Thymus (tissue), 11 donors: ENCODE measurements around the gene TSPAN4. TPM values are rescaled to one million over a fixed set of nuclear protein-coding genes. Genes with fewer than 3 reads are reported as not detected.
A peak's percentile ranks its signal among the peaks of the same experiment; 100 is the strongest.

ENCODE experiments used
- DNase-seq, 9 donors: peaks; one replicate each; pipeline ENCODE4 v3.0.0-alpha.2; 2013; ENCODE audit warnings: low spot score in 9 of 9, low read depth in 6 of 9, missing footprints in 1 of 9
- H3K27ac ChIP-seq, 2 donors: one replicate each; pipeline ENCODE4 v1.5.1; 2013; ENCODE audit warnings: control low read depth in 1 of 2, low read depth in 1 of 2, low read length in 1 of 2, mild to moderate bottlenecking in 1 of 2, moderate library complexity in 1 of 2
- H3K27me3 ChIP-seq, 2 donors: one replicate each; pipeline ENCODE4 v1.5.1; 2013; ENCODE audit warnings: low read length in 1 of 2; ENCODE audit not compliant: control insufficient read depth in 2 of 2, insufficient read depth in 1 of 2
- H3K36me3 ChIP-seq, 2 donors: one replicate each; pipeline ENCODE4 v1.5.1; 2013; ENCODE audit warnings: low read length in 1 of 2, mild to moderate bottlenecking in 1 of 2, moderate library complexity in 1 of 2; ENCODE audit not compliant: control insufficient read depth in 2 of 2, insufficient read depth in 2 of 2
- H3K4me1 ChIP-seq, 2 donors: one replicate each; pipeline ENCODE4 v1.5.1; 2013; ENCODE audit warnings: low read length in 2 of 2; ENCODE audit not compliant: control insufficient read depth in 2 of 2, insufficient read depth in 2 of 2
- H3K4me3 ChIP-seq, 2 donors: one replicate each; pipeline ENCODE4 v1.5.1; 2013; ENCODE audit warnings: low read length in 2 of 2, control low read depth in 1 of 2, mild to moderate bottlenecking in 1 of 2
- H3K9me3 ChIP-seq, 2 donors: one replicate each; pipeline ENCODE4 v1.5.1; 2013; ENCODE audit warnings: low read length in 1 of 2, mild to moderate bottlenecking in 1 of 2; ENCODE audit not compliant: control insufficient read depth in 2 of 2, insufficient read depth in 1 of 2
- WGBS: extraction: QIAGEN DNeasy Blood & Tissue Kit; methylation state at CpG from one replicate; pipeline ENCODE4 v1.1.7; 2013; 5-methylcytosine and 5-hydroxymethylcytosine counted together
- polyA plus RNA-seq: library from polyadenylated mRNA; stranded (reverse); fragments of 200-250 nt; gene quantifications from one replicate; pipeline ENCODE4 v1.2.3, GENCODE V29; 2013
- total RNA-seq: library from RNA; stranded (reverse); fragments of 120-200 nt; gene quantifications from one replicate; pipeline ENCODE4 v1.2.4, GENCODE V29; 2013
- donor health status: healthy.

The TSPAN4 gene
- total and polyA plus RNA-seq, 2 donors = 22.2 to 56.7 TPM

DNA sequence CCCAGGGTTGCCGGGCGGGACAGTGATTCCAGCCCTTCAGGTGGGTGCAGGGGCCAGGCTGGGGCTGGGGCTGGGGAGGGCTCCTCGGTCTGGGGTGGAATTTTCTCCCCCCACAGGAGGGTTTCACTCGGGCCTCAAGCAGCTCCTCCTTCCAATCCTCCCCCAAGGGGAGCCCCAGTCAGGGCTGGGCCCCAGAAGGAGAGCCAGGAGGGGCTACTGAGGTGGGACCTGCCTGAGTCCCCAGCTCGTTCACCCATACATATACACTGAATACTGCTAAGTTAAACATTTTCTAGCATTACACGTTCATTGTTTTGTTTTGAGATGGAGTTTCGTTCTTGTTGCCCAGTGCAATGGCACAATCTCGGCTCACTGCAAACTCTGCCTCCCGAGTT lies 16.4 kb upstream of the TSPAN4 start:
- peaks cover 7 to 69% of the 10 kb centered on the region in 2 donors for H3K4me1 ChIP-seq
- H3K27me3 ChIP-seq = peaks cover 51 to 62% of the 10 kb centered on the region in 2 donors
- peaks cover 5 to 23% of the 10 kb centered on the region in 2 donors for H3K9me3 ChIP-seq
- no peak overlapping the region for H3K27ac ChIP-seq
- 92% methylated on average over 9 of the region's 9 CpGs for WGBS
- peaks cover 18 to 37% of the 10 kb centered on the region in 2 donors for H3K36me3 ChIP-seq
- DNase-seq = no peak
- no peak overlapping the region for H3K4me3 ChIP-seq

DNA sequence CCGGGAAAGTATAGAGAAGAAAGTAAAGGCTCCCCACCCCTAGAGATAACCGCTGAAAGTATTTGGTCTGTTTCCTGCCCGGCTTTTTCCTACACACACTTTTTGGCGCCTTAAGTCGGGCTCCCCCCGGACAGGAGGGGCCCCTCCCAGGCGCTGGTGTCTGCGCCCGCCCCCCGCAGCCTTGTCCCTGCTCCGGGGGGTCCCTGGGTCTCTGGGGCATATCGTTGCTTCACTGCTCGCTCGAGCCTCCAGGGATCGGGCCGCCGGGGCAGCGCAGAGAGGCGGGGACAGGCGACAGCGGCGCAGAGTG lies 15.9 kb upstream of the TSPAN4 start:
- 1% methylated on average over 22 of the region's 22 CpGs for WGBS
- Histone ChIP-seq H3K27ac (no peak overlapping the region), H3K36me3 (peaks cover 18 to 32% of the 10 kb centered on the region in 2 donors), H3K27me3 (peaks cover 57 to 68% of the 10 kb centered on the region in 2 donors), H3K4me1 (peaks cover 11 to 70% of the 10 kb centered on the region in 2 donors), H3K9me3 (peaks cover 6 to 29% of the 10 kb centered on the region in 2 donors), H3K4me3 (peak overlapping the region in 1 of 2 donors; percentile 44)
- DNase-seq = no peak

DNA sequence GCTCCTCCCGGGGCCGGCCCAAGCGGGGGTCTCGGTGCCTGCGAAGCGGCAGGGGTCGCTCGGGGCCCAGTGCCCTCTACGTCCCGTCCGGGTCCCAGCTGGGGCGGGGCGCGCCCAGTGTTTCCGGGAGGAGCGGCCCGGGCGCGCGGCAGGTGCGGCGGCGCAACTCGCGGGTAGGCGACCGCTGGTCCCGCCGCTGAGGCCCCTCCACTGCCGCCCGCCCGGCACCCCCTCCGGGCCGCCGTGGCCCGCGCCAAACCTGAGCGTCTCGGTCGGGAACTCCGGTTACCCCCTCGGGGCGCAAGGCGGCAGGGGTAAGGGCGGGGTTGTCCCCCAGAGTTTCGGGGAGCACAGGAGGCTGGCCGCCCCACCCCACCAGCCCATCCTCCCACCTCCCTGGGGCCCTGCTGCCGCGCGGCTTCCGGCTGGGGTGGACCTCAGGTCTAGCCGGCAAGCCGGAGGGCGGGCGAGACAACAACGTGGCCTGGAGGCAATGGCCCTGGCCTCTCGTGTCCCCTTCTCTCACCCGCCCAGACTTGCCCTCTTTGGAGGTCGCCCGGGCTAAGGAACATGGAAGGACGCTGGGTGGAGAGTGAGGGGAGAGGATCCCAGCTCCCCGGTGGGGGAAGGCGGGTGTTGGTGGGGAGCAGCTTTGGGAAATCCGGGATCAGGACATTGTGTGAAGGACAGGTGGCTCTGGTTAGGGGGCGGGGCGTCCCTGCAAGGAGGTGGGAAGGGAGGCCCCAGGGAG lies 15.3 kb upstream of the TSPAN4 start:
- H3K9me3 ChIP-seq = peaks cover 6 to 34% of the 10 kb centered on the region in 2 donors
- peaks cover 17 to 27% of the 10 kb centered on the region in 2 donors for H3K36me3 ChIP-seq
- H3K4me3 ChIP-seq = peak overlapping the region in 1 of 2 donors; percentile 44
- H3K27me3 ChIP-seq = peaks cover 62 to 73% of the 10 kb centered on the region in 2 donors
- DNase-seq = no peak
- WGBS = 8% methylated on average over 66 of the region's 66 CpGs
- peaks cover 11 to 74% of the 10 kb centered on the region in 2 donors for H3K4me1 ChIP-seq
- no peak overlapping the region for H3K27ac ChIP-seq

DNA sequence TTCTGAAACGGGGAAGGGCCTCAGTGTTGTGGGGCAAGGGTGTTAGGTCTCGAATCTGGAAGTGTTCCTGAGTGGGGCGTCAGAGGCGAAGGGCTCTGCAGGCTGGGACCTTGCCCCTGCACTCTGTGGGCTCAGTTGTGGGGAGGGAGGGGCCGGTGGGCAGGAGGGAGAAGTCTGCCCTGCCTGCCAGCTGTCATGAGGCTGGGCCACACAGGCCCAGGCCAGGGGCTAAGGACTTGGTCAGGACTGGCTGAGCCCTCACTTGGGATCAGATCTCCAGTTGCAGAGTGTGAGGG lies 14.8 kb upstream of the TSPAN4 start, which contains the start of gene CRACR2B:
Gene CRACR2B, plus strand, starts transcription at position 23 of the 296 bp plus-strand sequence. CDS start 689 bp downstream, outside the sequence.
- DNase-seq = no peak
- no peak within 1 kb of the TSS for H3K27ac ChIP-seq

DNA sequence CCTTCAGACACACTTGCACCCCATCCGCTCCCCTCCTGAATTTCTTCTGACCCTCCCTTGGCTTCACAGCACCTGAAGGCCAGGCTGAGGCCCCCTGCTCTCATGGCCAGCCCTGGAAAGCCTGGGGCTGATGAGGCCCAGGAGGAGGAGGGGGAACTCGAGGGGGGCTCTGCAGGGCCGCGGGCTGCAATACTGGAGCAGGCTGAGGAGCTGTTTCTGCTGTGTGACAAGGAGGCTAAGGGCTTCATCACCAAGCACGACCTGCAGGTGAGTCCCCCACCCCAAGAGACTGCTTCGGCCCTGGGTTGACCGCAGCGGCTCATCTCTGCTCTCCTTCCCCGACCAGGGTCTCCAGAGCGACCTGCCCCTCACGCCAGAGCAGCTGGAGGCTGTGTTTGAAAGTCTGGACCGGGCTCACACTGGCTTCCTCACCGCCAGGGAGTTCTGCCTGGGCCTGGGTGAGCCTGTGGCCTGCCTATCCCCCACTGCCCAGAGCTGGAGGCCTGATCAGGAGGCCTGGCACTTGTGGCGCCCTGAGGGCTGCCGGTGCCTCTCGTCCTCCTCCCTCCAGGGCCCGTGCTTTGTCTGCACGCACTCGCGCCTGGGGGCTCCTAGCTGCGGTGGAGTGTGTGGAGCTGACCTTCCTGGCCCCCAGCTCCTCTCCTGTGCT lies 14.0 kb upstream of the TSPAN4 start:
- no peak for DNase-seq
- H3K36me3 ChIP-seq = peaks cover 12 to 17% of the 10 kb centered on the region in 2 donors
- WGBS = 67% methylated on average over 21 of the region's 21 CpGs
- H3K27ac ChIP-seq = no peak overlapping the region
- H3K4me3 ChIP-seq = no peak overlapping the region
- peaks cover 75 to 84% of the 10 kb centered on the region in 2 donors for H3K27me3 ChIP-seq
- H3K4me1 ChIP-seq = peaks cover 16 to 81% of the 10 kb centered on the region in 2 donors
- H3K9me3 ChIP-seq = peaks cover 6 to 35% of the 10 kb centered on the region in 2 donors

More for the DNA sequence above, 14.8 kb upstream of the TSPAN4 start, which contains the start of gene CRACR2B:
- Histone ChIP-seq H3K4me1 (peaks cover 11 to 77% of the 10 kb centered on the region in 2 donors), H3K4me3 (peak within 1 kb of the TSS in 1 of 2 donors; percentile 44), H3K27me3 (peaks cover 67 to 77% of the 10 kb centered on the region in 2 donors), H3K36me3 (peaks cover 14 to 23% of the 10 kb centered on the region in 2 donors), H3K9me3 (peaks cover 6 to 35% of the 10 kb centered on the region in 2 donors)
- 60% methylated on average over 5 of the region's 5 CpGs for WGBS

DNA sequence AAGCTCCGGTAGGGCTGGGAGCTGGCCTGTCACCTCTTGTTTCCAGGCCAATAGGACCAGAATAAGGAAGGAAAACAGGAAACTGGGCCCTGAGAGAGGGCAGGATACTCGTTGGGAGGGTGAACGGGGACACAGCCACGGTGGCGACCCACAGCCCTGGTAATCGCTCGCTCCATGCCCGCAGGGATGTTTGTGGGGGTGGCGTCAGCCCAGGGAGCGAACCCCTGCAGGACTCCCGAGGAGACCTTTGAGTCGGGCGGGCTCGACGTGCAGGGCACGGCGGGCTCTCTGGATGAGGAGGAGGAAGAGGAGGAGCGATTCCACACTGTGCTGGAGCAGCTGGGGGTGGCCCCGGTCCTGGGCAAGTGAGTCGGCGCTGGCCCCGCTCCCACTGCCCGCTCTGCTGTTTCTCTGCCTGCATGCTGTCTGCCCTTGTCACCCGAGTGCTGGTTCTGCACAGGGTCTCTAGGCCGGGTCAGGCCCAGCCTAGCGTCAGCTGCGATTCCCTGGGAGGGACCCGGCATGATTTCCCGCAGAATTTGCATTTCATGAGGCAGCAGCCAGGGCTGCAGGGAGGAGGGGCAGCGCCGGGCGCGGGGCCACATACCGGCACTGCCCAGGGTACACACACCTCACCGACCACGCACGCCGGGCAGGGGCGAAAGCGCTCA lies 13.3 kb upstream of the TSPAN4 start:
- DNase-seq = no peak
- peaks cover 6 to 35% of the 10 kb centered on the region in 2 donors for H3K9me3 ChIP-seq
- 8% methylated on average over 40 of the region's 40 CpGs for WGBS
- peaks cover 16 to 82% of the 10 kb centered on the region in 2 donors for H3K4me1 ChIP-seq
- H3K27ac ChIP-seq = no peak overlapping the region
- peaks cover 6 to 11% of the 10 kb centered on the region in 2 donors for H3K36me3 ChIP-seq
- peaks cover 79 to 91% of the 10 kb centered on the region in 2 donors for H3K27me3 ChIP-seq
- H3K4me3 ChIP-seq = peak overlapping the region in 1 of 2 donors; percentile 26

DNA sequence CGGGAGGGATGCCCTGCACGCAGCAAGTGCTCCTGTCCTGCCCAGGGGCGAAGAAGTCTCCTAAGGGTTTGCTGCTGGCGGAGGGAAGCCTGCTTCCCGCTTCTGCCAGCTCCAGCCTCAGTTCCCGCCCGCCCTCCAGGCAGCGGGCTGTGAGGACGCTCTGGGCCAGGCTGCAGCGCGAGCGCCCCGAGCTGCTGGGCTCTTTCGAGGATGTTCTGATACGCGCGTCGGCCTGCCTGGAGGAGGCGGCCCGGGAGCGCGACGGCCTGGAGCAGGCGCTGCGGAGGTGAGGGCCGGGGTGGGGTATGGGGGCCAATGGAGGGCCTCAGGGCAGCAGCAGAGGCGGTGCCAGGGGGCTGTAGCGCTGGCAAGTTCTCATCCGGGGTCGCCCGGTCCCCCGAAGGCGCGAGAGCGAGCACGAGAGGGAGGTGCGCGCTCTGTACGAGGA lies 12.8 kb upstream of the TSPAN4 start:
- peaks cover 6 to 35% of the 10 kb centered on the region in 2 donors for H3K9me3 ChIP-seq
- no peak overlapping the region for H3K27ac ChIP-seq
- H3K27me3 ChIP-seq = peaks cover 81 to 96% of the 10 kb centered on the region in 2 donors
- H3K36me3 ChIP-seq = peaks cover 5 to 6% of the 10 kb centered on the region in 2 donors
- peaks cover 16 to 81% of the 10 kb centered on the region in 2 donors for H3K4me1 ChIP-seq
- DNase-seq = no peak
- 4% methylated on average over 39 of the region's 39 CpGs for WGBS
- H3K4me3 ChIP-seq = peak overlapping the region in 1 of 2 donors; percentile 33

DNA sequence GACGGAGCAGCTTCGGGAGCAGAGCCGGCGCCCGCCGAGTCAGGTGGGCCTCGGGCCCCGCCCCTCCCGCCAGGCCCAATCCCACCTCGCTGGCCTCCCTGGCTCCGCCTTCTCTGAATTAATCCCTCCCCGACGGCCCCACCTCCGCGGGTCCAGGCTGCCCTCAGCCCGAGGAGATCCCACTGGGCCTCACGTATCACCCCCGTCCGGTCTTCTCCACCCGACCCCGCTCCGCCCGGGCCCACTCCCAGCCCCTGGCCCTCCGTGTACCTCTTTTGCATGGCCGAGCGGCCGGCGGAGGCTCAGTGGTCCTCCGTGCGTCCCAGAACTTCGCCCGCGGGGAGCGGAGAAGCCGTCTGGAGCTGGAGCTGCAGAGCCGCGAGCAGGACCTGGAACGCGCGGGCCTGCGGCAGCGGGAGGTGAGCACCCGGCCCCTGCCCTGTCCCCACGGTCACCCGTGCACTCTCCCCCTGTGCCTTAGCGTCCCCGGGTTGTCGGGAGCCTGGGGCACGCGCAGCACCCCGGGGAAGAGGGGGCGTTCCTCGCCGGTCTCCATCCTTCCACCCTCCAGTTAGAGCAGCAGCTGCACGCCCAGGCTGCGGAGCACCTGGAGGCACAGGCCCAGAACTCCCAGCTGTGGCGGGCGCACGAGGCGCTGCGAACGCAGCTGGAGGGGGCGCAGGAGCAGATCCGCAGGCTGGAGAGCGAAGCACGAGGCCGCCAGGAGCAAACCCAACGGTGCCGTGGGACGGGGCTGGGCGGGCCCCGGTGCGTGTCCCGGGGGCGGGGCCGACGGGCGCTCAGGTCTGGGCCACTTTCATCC lies 12.1 kb upstream of the TSPAN4 start:
- WGBS = 3% methylated on average over 78 of the region's 78 CpGs
- peaks cover 6 to 35% of the 10 kb centered on the region in 2 donors for H3K9me3 ChIP-seq
- peaks cover 85 to 97% of the 10 kb centered on the region in 2 donors for H3K27me3 ChIP-seq
- H3K4me3 ChIP-seq = peak overlapping the region in 1 of 2 donors; percentile 33
- peak in 4 of 9 donors; percentile 64 to 83 (median 72) for DNase-seq
- H3K36me3 ChIP-seq = peaks cover 0 to under 1% of the 10 kb centered on the region in 2 donors
- H3K4me1 ChIP-seq = peaks cover 16 to 75% of the 10 kb centered on the region in 2 donors
- H3K27ac ChIP-seq = no peak overlapping the region
